SK-N-SH (cell line): ENCODE results near the gene ANTKMT. TPM values are rescaled to one million over a fixed set of nuclear protein-coding genes. Genes with fewer than 3 reads are reported as not detected.
"Not testable (repeated sequence)": the region's sequence is repeated elsewhere in the genome, so short reads cannot be mapped to it uniquely, and the experiment has no call there.

Experiments used
- CTCF ChIA-PET: fragments of 300-600, 350-600 bp; formaldehyde crosslinking; extraction: SDS; loops from one replicate; lab custom pipeline; 2021; lab: Yijun Ruan, JAX
- POLR2A ChIA-PET: fragments of 350-600 bp; sonication (Branson Sonifier 250); formaldehyde crosslinking; extraction: SDS; loops from one replicate; lab custom pipeline; 2020; ENCODE audit warnings: antibody characterized with exemption, inconsistent platforms; lab: Yijun Ruan, JAX
- DNase-seq: peaks from one replicate; pipeline ENCODE4 v3.0.0; 2012
- H2AFZ ChIP-seq: fragments of 200-600 bp; sonication (generic); 2 replicates; pipeline ENCODE4 v1.8.1; 2016; ENCODE audit warnings: antibody characterized with exemption, mild to moderate bottlenecking, low read depth
- H3F3A ChIP-seq: fragments of 200-600 bp; sonication (generic); replicated peaks from 2 replicates; pipeline ENCODE3; 2016; ENCODE audit warnings: antibody characterized with exemption, mild to moderate bottlenecking; ENCODE audit not compliant: insufficient read depth
- H3K27ac ChIP-seq, 2 experiments: fragments of 200-500 bp in 1 of 2; fragments of 200-600 bp in 1 of 2; sonication (Bioruptor generic) in 1 of 2; sonication (generic), shearing (Covaris generic) in 1 of 2; 2 replicates each; pipeline versions ENCODE4 v1.5.1 to v1.6.1; 2014 to 2016; ENCODE audit warnings: low read depth in 2 of 2, inconsistent platforms in 1 of 2, low read length in 1 of 2, mild to moderate bottlenecking in 1 of 2, mixed read lengths in 1 of 2
- H3K27me3 ChIP-seq: fragments of 200-600 bp; sonication (generic), shearing (Covaris generic); 2 replicates; pipeline ENCODE4 v1.6.1; 2016; ENCODE audit warnings: mixed run types; ENCODE audit not compliant: insufficient read depth
- H3K36me3 ChIP-seq, 2 experiments: fragments of 200-500 bp in 1 of 2; fragments of 200-600 bp in 1 of 2; sonication (Bioruptor generic) in 1 of 2; sonication (generic) in 1 of 2; replicated peaks in 1 of 2; 2 replicates each; pipeline versions ENCODE3 to v1.5.1; 2014 to 2016; ENCODE audit warnings: low read length in 1 of 2, mild to moderate bottlenecking in 1 of 2; ENCODE audit not compliant: insufficient read depth in 2 of 2, control insufficient read depth in 1 of 2
- H3K4me1 ChIP-seq, 2 experiments: fragments of 200-500 bp in 1 of 2; fragments of 200-600 bp in 1 of 2; sonication (Bioruptor generic) in 1 of 2; sonication (generic), shearing (Covaris generic) in 1 of 2; 2 replicates each; pipeline versions ENCODE4 v1.5.1 to v1.6.1; 2014 to 2016; ENCODE audit warnings: low read depth in 1 of 2, low read length in 1 of 2, mixed run types in 1 of 2; ENCODE audit not compliant: insufficient read depth in 2 of 2, control insufficient read depth in 1 of 2
- H3K4me2 ChIP-seq: fragments of 200-600 bp; sonication (generic), shearing (Covaris generic); 2 replicates; pipeline ENCODE4 v1.6.1; 2017; ENCODE audit warnings: mixed run types
- H3K4me3 ChIP-seq, 2 experiments: fragments of 200-500 bp in 1 of 2; fragments of 200-600 bp in 1 of 2; sonication (Bioruptor generic) in 1 of 2; sonication (generic), shearing (Covaris generic) in 1 of 2; 2 replicates each; pipeline versions ENCODE4 v1.5.1 to v1.8.1; 2014 to 2016; ENCODE audit warnings: low read depth in 2 of 2, inconsistent platforms in 1 of 2, low read length in 1 of 2, mild to moderate bottlenecking in 1 of 2, mixed read lengths in 1 of 2, moderate library complexity in 1 of 2
- H3K79me2 ChIP-seq: fragments of 200-600 bp; sonication (generic); 2 replicates; pipeline ENCODE4 v1.8.1; 2017; ENCODE audit warnings: mild to moderate bottlenecking; ENCODE audit not compliant: insufficient read depth
- H3K9ac ChIP-seq: fragments of 200-600 bp; sonication (generic); 2 replicates; pipeline ENCODE4 v1.6.1; 2017; ENCODE audit warnings: mixed run types
- H3K9me2 ChIP-seq: fragments of 200-600 bp; sonication (generic); 2 replicates; pipeline ENCODE4 v1.6.1; 2017; ENCODE audit warnings: mixed run types
- H3K9me3 ChIP-seq: fragments of 200-600 bp; sonication (generic); 2 replicates; pipeline ENCODE4 v1.6.1; 2017; ENCODE audit warnings: mixed run types, mild to moderate bottlenecking, moderate library complexity
- H4K20me1 ChIP-seq: fragments of 200-600 bp; sonication (generic); 2 replicates; pipeline ENCODE4 v1.6.1; 2017; ENCODE audit warnings: mild to moderate bottlenecking, mixed run types; ENCODE audit not compliant: insufficient read depth
- ELF1 ChIP-seq: IDR thresholded peaks from 2 replicates; pipeline ENCODE4 v1.4.0; 2012
- EP300 ChIP-seq, 2 experiments: IDR thresholded peaks; 2 replicates each; pipeline versions ENCODE4 v1.4.0 to v1.6.1; 2012; ENCODE audit warnings: borderline replicate concordance in 1 of 2, low read depth in 1 of 2, low read length in 1 of 2
- EZH2phosphoT487 ChIP-seq: fragments of 200-600 bp; sonication (generic); IDR thresholded peaks from 2 replicates; pipeline ENCODE4 v1.6.1; 2017; ENCODE audit warnings: low read depth, mixed run types, mild to moderate bottlenecking, antibody characterized with exemption, moderate library complexity, borderline replicate concordance
- FOSL2 ChIP-seq: IDR thresholded peaks from 2 replicates; pipeline ENCODE4 v1.4.0; 2012; ENCODE audit warnings: low read depth, mild to moderate bottlenecking, moderate library complexity, borderline replicate concordance
- FOXJ3 ChIP-seq: sonication (generic); formaldehyde crosslinking; IDR thresholded peaks from 2 replicates; pipeline ENCODE4 v1.5.1; 2020; ENCODE audit warnings: mild to moderate bottlenecking, missing genetic modification reagents
- FOXM1 ChIP-seq: IDR thresholded peaks from 2 replicates; pipeline ENCODE4 v1.4.0; 2012; ENCODE audit warnings: low read depth, mild to moderate bottlenecking
- GABPA ChIP-seq: IDR thresholded peaks from 2 replicates; pipeline ENCODE4 v1.4.0; 2012; ENCODE audit warnings: low read depth, mild to moderate bottlenecking
- GATA2 ChIP-seq: sonication (generic); formaldehyde crosslinking; IDR thresholded peaks from 2 replicates; pipeline ENCODE4 v1.5.0; 2020; ENCODE audit warnings: mild to moderate bottlenecking, missing genetic modification reagents
- MXI1 ChIP-seq: IDR thresholded peaks from 2 replicates; pipeline ENCODE4 v1.6.1; 2012; ENCODE audit warnings: mild to moderate bottlenecking, low read depth, low read length, improper control_type of control experiment
- NRF1 ChIP-seq: IDR thresholded peaks from 2 replicates; pipeline ENCODE4 v1.6.1; 2012; ENCODE audit warnings: low read depth, mild to moderate bottlenecking, low read length
- RCOR1 ChIP-seq: fragments of 150-350 bp; IDR thresholded peaks from 2 replicates; pipeline ENCODE4 v1.6.1; 2017; ENCODE audit warnings: antibody characterized with exemption, low read length
- RFX5 ChIP-seq: IDR thresholded peaks from 2 replicates; pipeline ENCODE4 v1.6.1; 2012; ENCODE audit warnings: mild to moderate bottlenecking, improper control_type of control experiment, low read length
- RXRA ChIP-seq: IDR thresholded peaks from 2 replicates; pipeline ENCODE4 v1.4.0; 2012; ENCODE audit warnings: low read depth, mild to moderate bottlenecking, borderline replicate concordance
- SIN3A ChIP-seq: IDR thresholded peaks from 2 replicates; pipeline ENCODE4 v1.6.1; 2012; ENCODE audit warnings: low read depth, mild to moderate bottlenecking, low read length, moderate library complexity, borderline replicate concordance
- TCF12 ChIP-seq: IDR thresholded peaks from 2 replicates; pipeline ENCODE4 v1.4.0; 2012
- TEAD4 ChIP-seq: IDR thresholded peaks from 2 replicates; pipeline ENCODE4 v1.4.0; 2012; ENCODE audit warnings: mild to moderate bottlenecking, borderline replicate concordance; ENCODE audit not compliant: insufficient read depth
- WGBS: methylation state at CpG from one replicate; pipeline ENCODE4 v1.1.6; 2017; ENCODE audit warnings: low lambda C conversion rate; 5-methylcytosine and 5-hydroxymethylcytosine counted together
- polyA plus RNA-seq, 3 experiments: library from polyadenylated mRNA; depleted of rRNA; stranded (reverse); fragments of >200 nt; gene quantifications; 2 replicates each; pipeline ENCODE4 v1.2.3, GENCODE V29; 2012
- TF ChIP-seq, protein P1 (sequence below): fragments of 150-350 bp; IDR thresholded peaks from 2 replicates; pipeline ENCODE4 v1.6.1; 2016; ENCODE audit warnings: mild to moderate bottlenecking, low read depth, low read length
- TF ChIP-seq, protein P2 (sequence below): IDR thresholded peaks from 2 replicates; pipeline ENCODE4 v1.4.0; 2012; ENCODE audit warnings: low read depth, borderline replicate concordance
- TF ChIP-seq, protein P3 (sequence below): fragments of 150-350 bp; IDR thresholded peaks from 2 replicates; pipeline ENCODE4 v1.6.1; 2017; ENCODE audit warnings: antibody characterized with exemption, low read length, low read depth, borderline replicate concordance
- TF ChIP-seq, protein P4 (sequence below): fragments of 200-600 bp; sonication (generic); IDR thresholded peaks from 2 replicates; pipeline ENCODE4 v1.6.1; 2017; ENCODE audit warnings: antibody characterized with exemption, mild to moderate bottlenecking, moderate library complexity

ANTKMT gene
- polyA plus RNA-seq, 1 of the 3 experiments (the other 2 are of a cell fraction): 57.4 TPM

DNA sequence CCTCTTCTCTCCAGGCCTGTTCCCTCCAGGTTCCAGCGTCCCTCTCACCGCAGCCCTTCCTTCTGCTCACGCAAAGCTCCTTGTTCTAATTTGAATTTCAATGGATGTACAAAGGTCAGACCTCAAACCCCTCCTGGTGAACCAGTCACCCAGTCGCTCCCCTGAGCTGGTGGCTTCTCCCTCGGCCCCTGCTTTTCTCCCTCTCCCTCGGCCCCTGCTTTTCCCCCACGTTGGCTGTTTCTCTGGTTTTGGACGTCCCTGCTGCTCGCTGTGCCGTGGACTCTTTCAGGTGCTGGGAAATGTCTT, 31.0 kb downstream of the ANTKMT start:
- H3K9me3 ChIP-seq: peaks cover 3% of the 10 kb centered on the region; the same call in 1 of the 2 replicates
- no peak overlapping the region for H3K9ac ChIP-seq
- no peak overlapping the region for H3K4me2 ChIP-seq
- no peaks in the 10 kb centered on the region for H3K36me3 ChIP-seq
- H3K4me1 ChIP-seq: no peaks in the 10 kb centered on the region
- H2AFZ ChIP-seq: no peak overlapping the region
- H4K20me1 ChIP-seq: no peaks in the 10 kb centered on the region
- ChIA-PET POLR2A (no interaction called here), CTCF (no interaction called here)
- no peak overlapping the region for H3K27ac ChIP-seq
- H3K79me2 ChIP-seq: no peaks in the 10 kb centered on the region
- no peak overlapping the region for H3K4me3 ChIP-seq
- no peak for DNase-seq
- H3K27me3 ChIP-seq: no peaks in the 10 kb centered on the region
- H3F3A ChIP-seq: peaks cover 4% of the 10 kb centered on the region
- H3K9me2 ChIP-seq: no peaks in the 10 kb centered on the region
- TF ChIP-seq FOSL2 (no peak), RXRA (no peak), FOXJ3 (CRISPR knock-in tag) (no peak), TEAD4 (no peak)
- WGBS: 68% methylated on average over 10 of the region's 10 CpGs

DNA sequence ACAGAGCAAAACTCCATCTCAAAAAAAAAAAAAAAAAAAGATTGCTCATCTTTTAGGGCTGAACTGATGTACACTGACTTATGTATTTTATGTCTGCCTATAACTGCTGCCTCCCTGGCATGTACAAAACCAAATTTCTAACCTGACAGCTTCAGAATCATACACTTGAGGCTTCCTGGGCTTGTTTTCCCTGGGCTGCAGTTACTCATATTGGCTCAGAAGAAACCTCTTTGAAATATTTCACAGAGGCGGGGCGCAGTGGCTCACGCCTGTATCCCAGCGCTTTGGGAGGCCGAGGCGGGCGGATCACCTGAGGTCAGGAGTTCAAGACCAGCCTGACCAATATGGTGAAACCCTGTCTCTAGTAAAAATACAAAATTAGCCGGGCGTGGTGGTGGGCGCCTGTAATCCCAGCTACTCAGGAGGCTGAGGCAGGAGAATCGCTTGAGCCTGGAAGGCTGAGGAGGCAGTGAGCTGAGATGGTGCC, 33.2 kb downstream of the ANTKMT start:
- H4K20me1 ChIP-seq, H3K27ac ChIP-seq, H3K4me3 ChIP-seq, H3K9ac ChIP-seq, H3F3A ChIP-seq, H3K36me3 ChIP-seq, H3K4me1 ChIP-seq, H3K27me3 ChIP-seq, H3K79me2 ChIP-seq, H3K9me3 ChIP-seq, H3K4me2 ChIP-seq, H3K9me2 ChIP-seq, POLR2A ChIA-PET, H2AFZ ChIP-seq, DNase-seq: not testable (repeated sequence)
- CTCF ChIA-PET: interaction anchor here (2.3 kb wide), 1 partner anchor 13 kb away, joined by 9 read pairs; the partner anchor contains the start of gene CIAO3
- WGBS: 81% methylated on average over 10 of the region's 11 CpGs

DNA sequence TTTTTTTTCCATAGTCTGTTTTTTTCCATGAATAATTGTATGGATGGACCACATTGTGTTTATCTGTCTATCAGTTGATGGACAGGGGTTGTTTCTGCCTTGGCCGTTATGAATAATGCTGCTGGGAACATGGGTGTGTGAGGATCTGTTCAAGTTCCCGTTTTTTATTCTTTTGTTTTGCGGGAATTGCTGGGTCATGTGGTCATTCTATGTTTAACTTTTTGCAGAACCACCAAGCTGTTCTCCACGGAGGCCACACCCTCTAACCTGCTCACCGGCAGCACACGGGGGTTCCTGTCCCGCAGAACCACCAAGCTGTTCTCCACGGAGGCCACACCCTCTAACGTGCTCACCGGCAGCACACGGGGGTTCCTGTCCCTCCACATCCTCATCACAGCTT, 33.7 kb downstream of the ANTKMT start:
- Histone ChIP-seq H3K9ac (no peak overlapping the region), H4K20me1 (no peaks in the 10 kb centered on the region), H3K4me1 (no peaks in the 10 kb centered on the region), H3K36me3 (no peaks in the 10 kb centered on the region), H3K9me2 (no peaks in the 10 kb centered on the region), H3F3A (no peaks in the 10 kb centered on the region), H3K4me2 (no peak overlapping the region), H3K9me3 (peaks cover 3% of the 10 kb centered on the region; the same call in 1 of the 2 replicates), H3K4me3 (no peak overlapping the region), H3K27ac (no peak overlapping the region), H3K79me2 (no peaks in the 10 kb centered on the region), H2AFZ (no peak overlapping the region), H3K27me3 (no peaks in the 10 kb centered on the region)
- 37% methylated on average over 11 of the region's 11 CpGs for WGBS
- POLR2A ChIA-PET: no interaction called here
- CTCF ChIA-PET: interaction anchor here (2.3 kb wide), 1 partner anchor 14 kb away, joined by 9 read pairs; the partner anchor contains the start of gene CIAO3
- DNase-seq: no peak
- TF ChIP-seq, protein P1, sequence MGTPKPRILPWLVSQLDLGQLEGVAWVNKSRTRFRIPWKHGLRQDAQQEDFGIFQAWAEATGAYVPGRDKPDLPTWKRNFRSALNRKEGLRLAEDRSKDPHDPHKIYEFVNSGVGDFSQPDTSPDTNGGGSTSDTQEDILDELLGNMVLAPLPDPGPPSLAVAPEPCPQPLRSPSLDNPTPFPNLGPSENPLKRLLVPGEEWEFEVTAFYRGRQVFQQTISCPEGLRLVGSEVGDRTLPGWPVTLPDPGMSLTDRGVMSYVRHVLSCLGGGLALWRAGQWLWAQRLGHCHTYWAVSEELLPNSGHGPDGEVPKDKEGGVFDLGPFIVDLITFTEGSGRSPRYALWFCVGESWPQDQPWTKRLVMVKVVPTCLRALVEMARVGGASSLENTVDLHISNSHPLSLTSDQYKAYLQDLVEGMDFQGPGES: no peak
- TF ChIP-seq, protein P2, sequence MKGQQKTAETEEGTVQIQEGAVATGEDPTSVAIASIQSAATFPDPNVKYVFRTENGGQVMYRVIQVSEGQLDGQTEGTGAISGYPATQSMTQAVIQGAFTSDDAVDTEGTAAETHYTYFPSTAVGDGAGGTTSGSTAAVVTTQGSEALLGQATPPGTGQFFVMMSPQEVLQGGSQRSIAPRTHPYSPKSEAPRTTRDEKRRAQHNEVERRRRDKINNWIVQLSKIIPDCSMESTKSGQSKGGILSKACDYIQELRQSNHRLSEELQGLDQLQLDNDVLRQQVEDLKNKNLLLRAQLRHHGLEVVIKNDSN: no peak
- TF ChIP-seq FOXM1 (no peak), RFX5 (no peak), EP300 (IDR thresholded peaks at IDR 0.05; ENCODE audit: borderline replicate concordance in 1 of 2, low read depth in 1 of 2, low read length in 1 of 2) (no peak), RCOR1 (no peak), ELF1 (no peak), EZH2phosphoT487 (no peak), TCF12 (no peak), TEAD4 (no peak), NRF1 (no peak), GABPA (no peak), GATA2 (CRISPR knock-in tag) (no peak), MXI1 (no peak), SIN3A (no peak)
- TF ChIP-seq, protein P3, sequence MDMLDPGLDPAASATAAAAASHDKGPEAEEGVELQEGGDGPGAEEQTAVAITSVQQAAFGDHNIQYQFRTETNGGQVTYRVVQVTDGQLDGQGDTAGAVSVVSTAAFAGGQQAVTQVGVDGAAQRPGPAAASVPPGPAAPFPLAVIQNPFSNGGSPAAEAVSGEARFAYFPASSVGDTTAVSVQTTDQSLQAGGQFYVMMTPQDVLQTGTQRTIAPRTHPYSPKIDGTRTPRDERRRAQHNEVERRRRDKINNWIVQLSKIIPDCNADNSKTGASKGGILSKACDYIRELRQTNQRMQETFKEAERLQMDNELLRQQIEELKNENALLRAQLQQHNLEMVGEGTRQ: no peak
- TF ChIP-seq, protein P4, sequence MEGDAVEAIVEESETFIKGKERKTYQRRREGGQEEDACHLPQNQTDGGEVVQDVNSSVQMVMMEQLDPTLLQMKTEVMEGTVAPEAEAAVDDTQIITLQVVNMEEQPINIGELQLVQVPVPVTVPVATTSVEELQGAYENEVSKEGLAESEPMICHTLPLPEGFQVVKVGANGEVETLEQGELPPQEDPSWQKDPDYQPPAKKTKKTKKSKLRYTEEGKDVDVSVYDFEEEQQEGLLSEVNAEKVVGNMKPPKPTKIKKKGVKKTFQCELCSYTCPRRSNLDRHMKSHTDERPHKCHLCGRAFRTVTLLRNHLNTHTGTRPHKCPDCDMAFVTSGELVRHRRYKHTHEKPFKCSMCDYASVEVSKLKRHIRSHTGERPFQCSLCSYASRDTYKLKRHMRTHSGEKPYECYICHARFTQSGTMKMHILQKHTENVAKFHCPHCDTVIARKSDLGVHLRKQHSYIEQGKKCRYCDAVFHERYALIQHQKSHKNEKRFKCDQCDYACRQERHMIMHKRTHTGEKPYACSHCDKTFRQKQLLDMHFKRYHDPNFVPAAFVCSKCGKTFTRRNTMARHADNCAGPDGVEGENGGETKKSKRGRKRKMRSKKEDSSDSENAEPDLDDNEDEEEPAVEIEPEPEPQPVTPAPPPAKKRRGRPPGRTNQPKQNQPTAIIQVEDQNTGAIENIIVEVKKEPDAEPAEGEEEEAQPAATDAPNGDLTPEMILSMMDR: no peak
